GM12878 (cell line): ENCODE results near the gene CNTNAP5. TPM values are rescaled to one million over a fixed set of nuclear protein-coding genes. Genes with fewer than 3 reads are reported as not detected.

Experiments used
- ATAC-seq: fragments of 200-7000 bp; cut with Tn5 transposase; 3 replicates; pipeline ENCODE4 v1.9.1; 2020; ENCODE audit warnings: mild to moderate bottlenecking, moderate library complexity
- BruUV-seq: library from RNA; stranded (reverse); fragments of 400-500 nt; replicated peaks from 2 replicates; lab custom pipeline; 2021; lab: Mats Ljungman, UMichigan
- CTCF ChIA-PET: fragments of 300-600 bp; sonication (Branson Sonifier 250); formaldehyde crosslinking; extraction: SDS; loops from one replicate; lab custom pipeline; 2021; ENCODE audit warnings: inconsistent platforms; lab: Yijun Ruan, JAX
- POLR2A ChIA-PET: fragments of 350-600 bp; formaldehyde crosslinking; extraction: SDS; loops from one replicate; lab custom pipeline; 2021; ENCODE audit warnings: inconsistent platforms; lab: Charles Lee
- RAD21 ChIA-PET: fragments of 300-600 bp; sonication (Branson Sonifier 250); formaldehyde crosslinking; loops from one replicate; lab custom pipeline; 2023; ENCODE audit warnings: antibody characterized with exemption; ENCODE audit not compliant: unreplicated experiment; lab: Charles Lee
- SMC1A ChIA-PET: fragments of 300-600 bp; sonication (Branson Sonifier 250); formaldehyde crosslinking; loops from one replicate; lab custom pipeline; 2023; ENCODE audit not compliant: unreplicated experiment, uncharacterized antibody; lab: Charles Lee
- DNase-seq: peaks from one replicate; pipeline ENCODE4 v3.0.0-alpha.2; 2011; ENCODE audit warnings: low read depth, low spot score
- FAIRE-seq: peaks from 3 replicates; lab custom pipeline; 2011; peaks lifted over from hg19 to GRCh38; lab: Jason Lieb, UNC
- H2AFZ ChIP-seq: 2 replicates; pipeline ENCODE4 v1.6.0; 2011; ENCODE audit warnings: low read depth, low read length, control low read depth; ENCODE audit not compliant: control insufficient read depth
- H3K27ac ChIP-seq: 2 replicates; pipeline ENCODE4 v1.5.1; 2011; ENCODE audit warnings: control low read depth; ENCODE audit not compliant: control insufficient read depth, insufficient read depth
- H3K27me3 ChIP-seq, 2 experiments: replicated peaks in 1 of 2; 2 replicates each; pipeline versions ENCODE4 v1.6.0 to v1.6.1; 2011; ENCODE audit warnings: low read length in 1 of 2; ENCODE audit not compliant: control insufficient read depth in 2 of 2, insufficient read depth in 2 of 2
- H3K36me3 ChIP-seq, 2 experiments: 2 replicates each; pipeline ENCODE4 v1.5.1; 2011; ENCODE audit warnings: low read length in 1 of 2; ENCODE audit not compliant: control insufficient read depth in 2 of 2, insufficient read depth in 2 of 2
- H3K4me1 ChIP-seq: 2 replicates; pipeline ENCODE4 v1.6.1; 2011; ENCODE audit warnings: mild to moderate bottlenecking, low read length, moderate library complexity, mixed read lengths; ENCODE audit not compliant: control insufficient read depth, insufficient read depth
- H3K4me2 ChIP-seq: 2 replicates; pipeline ENCODE4 v1.6.0; 2011; ENCODE audit warnings: control low read depth; ENCODE audit not compliant: control insufficient read depth, insufficient read depth
- H3K4me3 ChIP-seq: fragments of 200-600 bp; sonication (generic); 2 replicates; pipeline ENCODE4 v1.5.1; 2016
- H3K79me2 ChIP-seq: 2 replicates; pipeline ENCODE4 v1.6.0; 2011; ENCODE audit warnings: low read length; ENCODE audit not compliant: control insufficient read depth, insufficient read depth
- H3K9ac ChIP-seq: 2 replicates; pipeline ENCODE4 v1.8.0; 2011; ENCODE audit warnings: low read length, control low read depth, mixed read lengths; ENCODE audit not compliant: control insufficient read depth, insufficient read depth
- H3K9me3 ChIP-seq: replicated peaks from 3 replicates; pipeline ENCODE4 v1.5.1; 2011; ENCODE audit warnings: mild to moderate bottlenecking, low read length; ENCODE audit not compliant: control insufficient read depth, insufficient read depth
- H4K20me1 ChIP-seq: 2 replicates; pipeline ENCODE4 v1.6.0; 2011; ENCODE audit not compliant: control insufficient read depth, insufficient read depth
- BRCA1 ChIP-seq: IDR thresholded peaks from 2 replicates; pipeline ENCODE4 v1.6.1; 2011; ENCODE audit warnings: low read depth, low read length, improper control_type of control experiment
- E4F1 ChIP-seq: fragments of 450-650 bp; IDR thresholded peaks from 2 replicates; pipeline ENCODE4 v1.6.1; 2018; ENCODE audit warnings: borderline replicate concordance, mild to moderate bottlenecking; ENCODE audit not compliant: partially characterized antibody
- HSF1 ChIP-seq: fragments of 150-350 bp; IDR thresholded peaks from 2 replicates; pipeline ENCODE4 v1.6.1; 2014; ENCODE audit warnings: mild to moderate bottlenecking, low read depth, low read length
- REST ChIP-seq: IDR thresholded peaks from 2 replicates; pipeline ENCODE4 v1.6.1; 2012; ENCODE audit warnings: mild to moderate bottlenecking, low read depth, low read length
- SIX5 ChIP-seq: IDR thresholded peaks from 2 replicates; pipeline ENCODE4 v1.6.1; 2011; ENCODE audit warnings: mild to moderate bottlenecking, low read depth, low read length, moderate library complexity; ENCODE audit not compliant: severe bottlenecking
- SMARCA5 ChIP-seq: fragments of 450-650 bp; IDR thresholded peaks from 2 replicates; pipeline ENCODE4 v1.6.1; 2017; ENCODE audit warnings: mild to moderate bottlenecking
- SUZ12 ChIP-seq: fragments of 200-600 bp; sonication (generic); IDR thresholded peaks from one replicate; pipeline ENCODE4 v1.6.1; 2018; ENCODE audit warnings: antibody characterized with exemption, mild to moderate bottlenecking; ENCODE audit not compliant: unreplicated experiment
- WGBS: methylation state at CpG from one replicate; pipeline ENCODE4 v1.1.6; 2016; ENCODE audit warnings: low lambda C conversion rate; ENCODE audit not compliant: insufficient replicate concordance, insufficient coverage; ENCODE audit errors: missing lambda C conversion rate; 5-methylcytosine and 5-hydroxymethylcytosine counted together
- in situ Hi-C: fragments of 300-500 bp; cut with MboI; formaldehyde crosslinking; loops from 9 replicates; pipeline ENCODE4 v1.14.3; 2018; ENCODE audit warnings: mixed read lengths
- intact Hi-C: fragments of 100-400 bp; cut with micrococcal nuclease; formaldehyde crosslinking; loops from one replicate; pipeline ENCODE4 v1.14.2; 2022; ENCODE audit not compliant: unreplicated experiment
- polyA plus RNA-seq, 11 experiments: library from polyadenylated mRNA; depleted of rRNA in 4 of 11; unstranded in 6 of 11; stranded (reverse) in 5 of 11; fragments of >200 nt; fragmentation: Nextera tagmentation in 4 of 11; fragmentation: Illumina TruSeq in 1 of 11; extraction: Ambion mirVana in 4 of 11; extraction: Trizol in 1 of 11; gene quantifications; 1 replicate in 1 of 11; 2 replicates in 10 of 11; pipeline versions ENCODE4 v1.2.1 to v1.2.3, GENCODE V29; 2011 to 2016; ENCODE audit warnings: inconsistent platforms in 2 of 11, missing spikeins in 2 of 11, low read depth in 1 of 11
- total RNA-seq, 4 experiments: library from RNA; depleted of rRNA in 3 of 4; stranded (reverse); fragments of >200 nt in 3 of 4; fragmentation: Illumina TruSeq in 1 of 4; extraction: Trizol in 1 of 4; gene quantifications; 2 replicates each; pipeline versions ENCODE4 v1.2.1 to v1.2.3, GENCODE V29; 2013 to 2021

CNTNAP5 gene
- total and polyA plus RNA-seq, 10 of the 15 experiments (the other 5 are each of a cell fraction or from before 2014, with no cell fraction given), result not detected

GRCh38 chr2:124138076-124138475 is 113.0 kb downstream of the CNTNAP5 start:
- 38% methylated on average over 3 of the region's 3 CpGs for WGBS
- SMC1A ChIA-PET, result no interaction called here
- RAD21 ChIA-PET, result no interaction called here
- no peaks in the 10 kb centered on the region for H3K36me3 ChIP-seq
- no TSS peak for BruUV-seq
- no peak for FAIRE-seq
- H3K27ac ChIP-seq, result no peak overlapping the region
- DNase-seq, result no peak
- H3K9me3 ChIP-seq, result no peaks in the 10 kb centered on the region
- no peak overlapping the region for H3K4me2 ChIP-seq
- no peaks in the 10 kb centered on the region for H3K79me2 ChIP-seq
- H3K9ac ChIP-seq, result no peak overlapping the region
- POLR2A ChIA-PET, result no interaction called here
- ATAC-seq, result no peak
- no peak overlapping the region for H3K4me3 ChIP-seq
- CTCF ChIA-PET, result no interaction called here
- no peak for TF ChIP-seq SIX5
- no peak for TF ChIP-seq REST
- no peak for TF ChIP-seq BRCA1
- TF ChIP-seq HSF1, result no peak
- no peak for TF ChIP-seq SUZ12
- no peak for TF ChIP-seq SMARCA5
- no peak for TF ChIP-seq E4F1
- no peaks in the 10 kb centered on the region for H3K27me3 ChIP-seq
- H4K20me1 ChIP-seq, result no peaks in the 10 kb centered on the region
- H2AFZ ChIP-seq, result no peak overlapping the region
- intact Hi-C loops, result no loop called here
- H3K4me1 ChIP-seq, result no peaks in the 10 kb centered on the region
- in situ Hi-C loops, result no loop called here
